Loucy (cell line): Measurements from ENCODE around the gene HEPACAM.

Experiments used
- H2AFZ ChIP-seq: fragments of 200-600 bp; sonication (generic); 2 replicates; pipeline ENCODE4 v1.6.0; 2016; ENCODE audit warnings: antibody characterized with exemption, mild to moderate bottlenecking, low read length, moderate library complexity
- H3F3A ChIP-seq: fragments of 200-600 bp; 2 replicates; pipeline ENCODE4 v1.6.0; 2016; ENCODE audit warnings: antibody characterized with exemption, low read depth, mild to moderate bottlenecking
- H3K27me3 ChIP-seq: fragments of 200-600 bp; sonication (generic); 2 replicates; pipeline ENCODE4 v1.6.1; 2014; ENCODE audit warnings: low read length, mild to moderate bottlenecking; ENCODE audit not compliant: insufficient read depth, poor library complexity, severe bottlenecking
- H3K36me3 ChIP-seq: fragments of 200-600 bp; sonication (generic); 2 replicates; pipeline ENCODE4 v1.6.1; 2016; ENCODE audit warnings: low read length; ENCODE audit not compliant: insufficient read depth
- H3K4me1 ChIP-seq: fragments of 200-600 bp; sonication (generic); 2 replicates; pipeline ENCODE4 v1.5.1; 2014; ENCODE audit warnings: low read length, mild to moderate bottlenecking; ENCODE audit not compliant: insufficient read depth, poor library complexity, severe bottlenecking
- H3K4me2 ChIP-seq: fragments of 200-600 bp; sonication (generic); 2 replicates; pipeline ENCODE4 v1.6.0; 2014; ENCODE audit warnings: antibody characterized with exemption, low read length, low read depth, mild to moderate bottlenecking; ENCODE audit not compliant: poor library complexity, severe bottlenecking
- H3K4me3 ChIP-seq: fragments of 200-600 bp; sonication (generic); 2 replicates; pipeline ENCODE4 v1.5.1; 2014; ENCODE audit warnings: low read length, mild to moderate bottlenecking, mixed read lengths; ENCODE audit not compliant: poor library complexity, severe bottlenecking
- H3K79me2 ChIP-seq: fragments of 200-600 bp; sonication (generic); 2 replicates; pipeline ENCODE4 v1.6.1; 2014; ENCODE audit warnings: low read length; ENCODE audit not compliant: insufficient read depth
- H3K9ac ChIP-seq: fragments of 200-600 bp; sonication (generic); 2 replicates; pipeline ENCODE4 v1.6.0; 2014; ENCODE audit warnings: mild to moderate bottlenecking, low read depth, low read length, moderate library complexity; ENCODE audit not compliant: poor library complexity, severe bottlenecking
- H3K9me2 ChIP-seq: fragments of 200-600 bp; sonication (generic); replicated peaks from 2 replicates; pipeline ENCODE4 v1.6.1; 2016; ENCODE audit warnings: low read depth, low read length, mixed read lengths
- H3K9me3 ChIP-seq: fragments of 200-600 bp; sonication (generic); 2 replicates; pipeline ENCODE4 v1.6.1; 2014; ENCODE audit warnings: mild to moderate bottlenecking, antibody characterized with exemption, low read length, low read depth; ENCODE audit not compliant: insufficient read depth
- H4K20me1 ChIP-seq: fragments of 200-600 bp; sonication (generic); 2 replicates; pipeline ENCODE4 v1.6.0; 2014; ENCODE audit warnings: antibody characterized with exemption, low read length, mild to moderate bottlenecking; ENCODE audit not compliant: insufficient read depth, poor library complexity, severe bottlenecking
- CTCF ChIP-seq: fragments of 200-600 bp; sonication (generic); conservative IDR thresholded peaks from 2 replicates; pipeline ENCODE4 v1.5.1; 2014; ENCODE audit warnings: mild to moderate bottlenecking, antibody characterized with exemption, low read length
- EZH2phosphoT487 ChIP-seq: fragments of 200-600 bp; IDR thresholded peaks from 2 replicates; pipeline ENCODE4 v1.6.1; 2018; ENCODE audit warnings: antibody characterized with exemption, mild to moderate bottlenecking, moderate library complexity, borderline replicate concordance

HEPACAM gene

GRCh38 chr11:124920870-124921609, 14.8 kb downstream of the HEPACAM start:
- TF ChIP-seq EZH2phosphoT487 (no peak), CTCF (no peak)
- no peak overlapping the region for H3K4me2 ChIP-seq
- H2AFZ ChIP-seq, result no peak overlapping the region
- H3K79me2 ChIP-seq, result no peaks in the 10 kb centered on the region
- no peak overlapping the region for H3K4me3 ChIP-seq
- H4K20me1 ChIP-seq, result no peaks in the 10 kb centered on the region
- H3K27me3 ChIP-seq, result no peaks in the 10 kb centered on the region
- no peaks in the 10 kb centered on the region for H3K9me3 ChIP-seq
- no peaks in the 10 kb centered on the region for H3K9me2 ChIP-seq
- no peaks in the 10 kb centered on the region for H3K36me3 ChIP-seq
- no peak overlapping the region for H3K9ac ChIP-seq
- H3K4me1 ChIP-seq, result peaks cover 15% of the 10 kb centered on the region
- no peaks in the 10 kb centered on the region for H3F3A ChIP-seq

- Histone ChIP-seq H3K9me3 (no peaks in the 10 kb centered on the region), H3K9ac (no peak overlapping the region), H3K79me2 (no peaks in the 10 kb centered on the region), H3K4me1 (peaks cover 15% of the 10 kb centered on the region), H2AFZ (no peak overlapping the region), H3K4me3 (no peak overlapping the region), H3K36me3 (no peaks in the 10 kb centered on the region), H3F3A (no peaks in the 10 kb centered on the region), H3K4me2 (no peak overlapping the region), H3K27me3 (no peaks in the 10 kb centered on the region), H3K9me2 (no peaks in the 10 kb centered on the region), H4K20me1 (no peaks in the 10 kb centered on the region)
- no peak for TF ChIP-seq EZH2phosphoT487
- no peak for TF ChIP-seq CTCF
Measured at GRCh38 chr11:124920356-124920755, 15.5 kb downstream of the HEPACAM start.

GRCh38 chr11:124919898-124920297, 15.9 kb downstream of the HEPACAM start:
- H3F3A ChIP-seq, result no peaks in the 10 kb centered on the region
- no peak overlapping the region for H3K4me3 ChIP-seq
- no peaks in the 10 kb centered on the region for H3K9me3 ChIP-seq
- no peaks in the 10 kb centered on the region for H4K20me1 ChIP-seq
- H3K9ac ChIP-seq, result no peak overlapping the region
- no peaks in the 10 kb centered on the region for H3K79me2 ChIP-seq
- H3K4me1 ChIP-seq, result peaks cover 15% of the 10 kb centered on the region
- H3K4me2 ChIP-seq, result no peak overlapping the region
- no peaks in the 10 kb centered on the region for H3K36me3 ChIP-seq
- no peak overlapping the region for H2AFZ ChIP-seq
- H3K27me3 ChIP-seq, result no peaks in the 10 kb centered on the region
- H3K9me2 ChIP-seq, result no peaks in the 10 kb centered on the region
- no peak for TF ChIP-seq EZH2phosphoT487
- no peak for TF ChIP-seq CTCF
